NCI-H526 (cell line): Measurements from ENCODE around the gene HPCAL1.
"Not testable (repeated sequence)": the region's sequence is repeated elsewhere in the genome, so short reads cannot be mapped to it uniquely, and the experiment has no call there.

Experiments used
- DNase-seq, 2 experiments: peaks; one replicate each; lab custom pipeline; 2025; lab: John Stamatoyannopoulos, UW

HPCAL1 gene

GRCh38 chr2:10285191-10285555 lies 17.5 kb upstream of the HPCAL1 start:
- DNase-seq: peak in 1 of 2 experiments; percentile 40

DNA sequence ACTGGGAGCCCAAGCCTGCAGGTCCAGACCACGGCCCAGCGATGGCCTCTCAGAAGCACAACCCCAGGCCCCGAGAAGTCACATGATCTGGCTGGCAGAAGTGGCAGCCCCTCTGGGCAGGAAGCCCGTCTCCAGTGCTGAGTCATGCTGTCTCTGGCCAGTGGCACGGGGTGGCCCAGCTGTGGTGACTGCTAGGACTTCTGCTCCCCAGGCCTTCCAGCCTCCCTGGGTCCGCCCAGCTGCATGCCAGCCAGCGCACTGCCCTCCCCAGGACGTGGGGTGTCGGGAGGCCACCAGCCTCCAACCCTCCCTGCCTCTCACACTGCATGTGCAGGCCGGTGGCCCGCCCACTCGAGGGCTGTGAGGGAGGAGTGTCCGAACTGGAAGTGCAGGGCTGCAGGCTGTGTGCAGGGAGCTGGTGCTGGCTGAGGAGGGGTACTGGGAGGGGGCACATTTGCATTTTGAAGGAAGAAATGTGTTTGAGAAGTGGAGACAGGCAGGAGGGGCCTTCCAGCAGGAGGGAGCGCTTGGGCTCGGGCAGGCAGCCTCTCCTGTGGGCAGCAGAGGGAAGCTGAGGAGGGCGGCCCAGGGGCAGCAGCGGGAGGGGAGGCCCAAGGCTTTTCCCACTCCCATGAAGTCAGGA lies 17.0 kb upstream of the HPCAL1 start:
- peak in 1 of 2 experiments; percentile 65 for DNase-seq

- no peak for DNase-seq
These were observed 16.3 kb upstream of the HPCAL1 start for GRCh38 chr2:10286216-10287037.

DNA sequence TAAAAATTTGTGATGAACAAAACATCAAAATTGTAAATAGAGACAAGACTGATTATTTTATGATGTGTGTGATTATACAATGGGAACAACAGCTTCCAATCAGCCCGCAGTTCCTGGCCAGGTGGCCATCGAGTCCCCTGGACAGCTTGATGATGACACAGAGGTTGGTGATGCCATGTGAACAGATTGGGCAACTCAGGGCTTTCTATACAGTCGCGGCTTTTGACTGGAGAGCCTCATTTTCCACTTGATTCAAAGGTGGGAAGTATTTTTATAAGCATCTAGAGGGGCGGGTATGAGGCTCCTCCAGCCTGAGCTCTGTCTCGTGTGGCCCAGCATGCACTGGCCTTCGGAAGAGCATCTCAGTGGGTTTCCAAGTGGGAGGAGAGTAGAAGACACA lies 14.9 kb upstream of the HPCAL1 start:
- no peak for DNase-seq

- DNase-seq: no peak
These were observed 14.1 kb upstream of the HPCAL1 start for GRCh38 chr2:10288606-10289005.

DNA sequence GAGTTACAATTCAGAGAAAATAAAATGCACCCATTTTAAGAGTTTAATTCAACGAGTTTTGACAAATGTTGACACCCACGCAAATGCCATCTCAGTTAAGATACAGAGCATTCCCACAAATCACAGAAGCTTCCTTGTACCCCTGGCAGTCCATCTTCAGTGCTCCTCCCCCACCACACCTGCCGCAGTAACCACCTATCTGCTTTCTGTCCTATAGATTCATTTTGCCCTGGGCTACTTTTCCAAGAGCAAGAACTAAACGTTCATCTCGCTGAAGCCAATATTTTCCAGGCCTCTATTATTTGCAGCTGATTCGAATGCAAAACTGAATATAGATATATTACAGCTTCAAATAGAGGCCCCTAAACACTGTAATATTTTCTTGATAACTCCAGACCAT lies 13.4 kb upstream of the HPCAL1 start:
- DNase-seq: peak in 1 of 2 experiments; percentile 28

GRCh38 chr2:10289891-10290290 lies 12.8 kb upstream of the HPCAL1 start:
- DNase-seq: no peak

DNA sequence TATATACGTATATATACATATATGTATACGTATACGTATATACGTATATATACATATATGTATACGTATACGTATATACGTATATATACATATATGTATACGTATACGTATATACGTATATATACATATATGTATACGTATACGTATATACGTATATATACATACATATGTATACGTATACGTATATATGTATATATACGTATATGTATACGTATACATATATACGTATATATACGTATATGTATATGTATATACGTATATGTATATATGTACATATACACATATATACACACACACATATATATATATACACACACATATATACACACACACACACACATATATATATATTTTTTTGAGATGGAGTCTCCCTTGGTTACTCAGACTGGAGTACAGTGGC lies 11.3 kb upstream of the HPCAL1 start:
- not testable (repeated sequence) for DNase-seq

GRCh38 chr2:10292033-10292432 lies 10.7 kb upstream of the HPCAL1 start:
- no peak for DNase-seq

DNA sequence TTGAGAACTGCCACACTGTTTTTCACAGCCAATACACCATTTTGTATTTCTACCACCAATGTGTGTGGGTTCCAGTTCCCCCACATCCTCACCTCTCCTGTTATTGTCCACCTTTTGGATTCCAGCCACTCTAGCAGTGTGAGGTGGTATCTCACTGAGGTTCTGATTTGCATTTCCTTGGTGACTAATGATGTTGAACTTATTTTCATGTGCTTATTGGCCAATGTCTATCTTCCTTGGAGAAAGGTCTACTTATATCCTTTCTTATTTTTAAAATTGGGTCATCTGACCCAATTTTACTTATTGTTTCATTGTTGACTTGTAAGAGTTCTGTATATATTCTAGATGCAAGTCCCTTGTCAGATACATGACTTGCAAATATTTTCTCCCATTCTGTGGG lies 9.1 kb upstream of the HPCAL1 start:
- DNase-seq: no peak

- no peak for DNase-seq
These were observed 8.6 kb upstream of the HPCAL1 start for GRCh38 chr2:10294077-10294476.

DNA sequence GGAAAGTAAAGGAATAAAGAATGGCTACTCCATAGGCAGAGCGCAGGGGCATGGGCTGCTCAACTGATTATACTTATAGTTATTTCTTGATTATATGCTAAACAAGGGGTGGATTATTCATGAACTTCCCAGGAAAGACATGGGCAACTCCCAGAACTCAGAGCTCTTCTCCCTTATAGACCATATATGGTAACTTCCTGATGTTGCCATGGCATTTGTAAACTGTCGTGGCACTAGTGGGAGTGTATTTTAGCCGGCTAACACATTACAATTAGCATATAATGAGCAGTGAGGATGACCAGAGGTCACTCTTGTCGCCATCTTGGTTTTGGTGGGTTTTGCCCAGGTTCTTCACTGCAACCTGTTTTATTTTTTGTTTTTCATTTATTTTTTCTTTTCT lies 7.1 kb upstream of the HPCAL1 start:
- not testable (repeated sequence) for DNase-seq

DNA sequence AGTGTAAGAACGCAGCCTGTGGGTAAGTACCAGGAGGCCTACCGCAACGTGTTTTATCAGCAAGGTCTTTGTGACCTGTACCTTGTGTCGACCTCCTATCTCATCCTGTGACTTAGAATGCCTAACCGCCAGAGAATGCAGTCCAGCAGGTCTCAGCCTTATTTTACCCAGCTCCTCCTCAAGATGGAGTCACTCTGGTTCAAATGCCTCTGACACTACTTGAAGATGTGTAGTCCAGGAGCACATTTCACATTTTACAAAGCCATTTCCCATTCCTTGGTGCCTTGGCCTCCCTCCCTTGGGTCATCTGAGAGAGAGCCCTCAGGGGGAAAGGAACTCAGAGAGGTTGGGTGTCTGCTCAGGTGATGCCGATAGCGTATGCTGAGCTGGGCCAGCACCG lies 6.6 kb upstream of the HPCAL1 start:
- no peak for DNase-seq

DNA sequence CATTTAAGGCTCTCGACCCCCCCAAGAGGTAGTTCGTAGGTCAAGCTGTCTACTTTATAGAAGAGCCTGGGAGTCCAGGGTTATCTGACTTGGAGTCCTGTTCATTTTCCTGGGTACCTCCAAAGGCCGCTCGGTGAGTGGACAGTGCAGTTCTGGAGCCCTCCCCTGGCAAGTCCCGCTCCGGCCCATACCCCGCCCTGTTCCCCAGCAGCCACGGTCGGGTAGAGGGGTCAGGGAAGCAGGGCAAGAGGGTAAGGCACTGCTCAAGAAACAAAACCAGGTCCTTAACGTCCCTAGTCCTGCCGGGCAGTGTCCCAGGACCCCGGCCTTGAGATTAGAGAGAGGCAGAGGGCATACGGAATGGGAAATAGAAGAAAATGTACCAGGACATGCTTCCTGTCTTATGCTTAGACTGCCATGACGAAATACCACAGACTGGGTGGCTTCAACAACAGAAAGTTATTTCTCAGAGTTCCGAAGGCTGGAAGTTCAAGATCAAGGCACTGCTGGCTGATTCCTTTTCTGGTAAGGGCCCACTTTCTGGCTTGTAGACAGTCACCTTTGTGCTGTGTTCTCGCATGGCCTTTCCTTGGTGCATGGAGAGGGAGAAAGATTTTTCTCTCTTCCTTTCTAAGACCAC lies 5.4 kb upstream of the HPCAL1 start:
- DNase-seq: no peak

- DNase-seq: no peak
These were observed 4.7 kb upstream of the HPCAL1 start for GRCh38 chr2:10297959-10298531.

GRCh38 chr2:10298777-10299176 lies 3.9 kb upstream of the HPCAL1 start:
- not testable (repeated sequence) for DNase-seq

DNA sequence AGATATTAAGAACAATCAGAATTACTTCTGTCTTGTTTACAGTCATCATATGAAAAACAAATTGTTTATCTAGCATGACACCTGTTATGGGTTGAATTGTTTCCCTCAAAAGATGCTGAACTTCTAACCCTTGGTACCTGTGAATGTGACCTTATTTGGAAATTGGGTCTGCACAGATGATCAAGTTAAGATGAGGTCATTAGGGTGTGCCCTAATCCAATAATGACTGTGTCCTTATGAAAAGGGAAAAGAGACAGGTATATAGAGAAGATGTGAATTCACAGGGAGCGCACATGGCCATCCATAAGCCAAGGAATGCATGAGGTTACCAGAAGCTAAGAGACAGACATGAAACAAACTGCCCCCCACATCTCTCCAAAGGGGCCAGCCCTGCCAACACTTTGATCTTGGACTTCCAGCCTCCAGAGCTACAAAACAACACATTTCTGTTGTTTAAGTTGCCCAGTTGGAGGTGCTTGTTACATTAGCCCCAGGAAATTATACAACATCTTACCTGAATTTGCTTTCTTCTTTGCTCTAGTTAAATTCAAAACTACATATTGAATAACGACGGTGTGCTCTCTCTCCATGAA lies 2.3 kb upstream of the HPCAL1 start:
- no peak for DNase-seq

- DNase-seq: no peak
These were observed 1.4 kb upstream of the HPCAL1 start for GRCh38 chr2:10300997-10301940.

GRCh38 chr2:10301941-10302478 lies 694 bp upstream of the HPCAL1 start:
- peak in 1 of 2 experiments; percentile 49 for DNase-seq

- peak in 1 of 2 experiments; percentile 65 for DNase-seq
These were observed 533 bp downstream of the HPCAL1 start for GRCh38 chr2:10303181-10303693.
